ENCODE measurements around the gene TRPC5OS. TPM values are rescaled to one million over a fixed set of nuclear protein-coding genes. Genes with fewer than 3 reads are reported as not detected.
A peak's percentile ranks its signal among the peaks of the same experiment; 100 is the strongest.

Gene TRPC5OS
- total and polyA plus RNA-seq, 2 of the 13 experiments (the other 11 are each of a cell fraction or from before 2014, with no cell fraction given) = not detected

GRCh38 chrX:111868726-111869638 lies 7.0 kb upstream of the TRPC5OS start:
- in situ Hi-C loops (cut with HindIII; ENCODE audit: extremely low pct_ligation_motif_present, low pct_unique_long_range_greater_than_20kb) (no loop called here), intact Hi-C loops (cut with micrococcal nuclease; ENCODE audit: unreplicated experiment) (no loop called here)
- Histone ChIP-seq H3K27me3 (ENCODE audit: control insufficient read depth in 1 of 2, insufficient read depth in 2 of 2, low read length in 2 of 2) (no peaks in the 10 kb centered on the region), H3K27ac (ENCODE audit: extremely low read length, insufficient read depth, low read length) (no peak overlapping the region), H3K4me1 (ENCODE audit: insufficient read depth, low read length) (no peaks in the 10 kb centered on the region), H4K20me1 (ENCODE audit: insufficient read depth, low read length) (no peaks in the 10 kb centered on the region), H3K9me3 (ENCODE audit: low read length) (no peaks in the 10 kb centered on the region), H3K4me2 (ENCODE audit: low read depth, low read length) (no peak overlapping the region), H3K36me3 (replicated peaks in 1 of 2; ENCODE audit: control insufficient read depth in 1 of 2, insufficient read depth in 2 of 2, low read length in 2 of 2) (no peaks in the 10 kb centered on the region), H3K79me2 (ENCODE audit: insufficient read depth, low read length) (no peaks in the 10 kb centered on the region), H3K9ac (ENCODE audit: insufficient read depth, low read depth, low read length) (no peak overlapping the region), H3K4me3 (replicated peaks in 1 of 3; ENCODE audit: insufficient read depth in 1 of 3, low read depth in 2 of 3, low read length in 3 of 3) (no peak overlapping the region), H2AFZ (ENCODE audit: low read length) (no peak overlapping the region)
- ChIA-PET CTCF (ENCODE audit: low intra/inter-chr PET ratio, low total read pairs) (no interaction called here), POLR2A (no interaction called here)
- FAIRE-seq = no peak
- 35% methylated on average over 5 of the region's 5 CpGs for WGBS (ENCODE audit: low lambda C conversion rate)
- no peak for DNase-seq (ENCODE audit: low spot score)
- TF ChIP-seq, protein P1, sequence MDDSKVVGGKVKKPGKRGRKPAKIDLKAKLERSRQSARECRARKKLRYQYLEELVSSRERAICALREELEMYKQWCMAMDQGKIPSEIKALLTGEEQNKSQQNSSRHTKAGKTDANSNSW (CRISPR knock-in tag; IDR thresholded peaks at IDR 0.05; ENCODE audit: borderline replicate concordance) = no peak
- no peak for TF ChIP-seq ZNF670 (CRISPR knock-in tag; IDR thresholded peaks at IDR 0.05; ENCODE audit: borderline replicate concordance)
- TF ChIP-seq FOXK1 (CRISPR knock-in tag; IDR thresholded peaks at IDR 0.05; ENCODE audit: borderline replicate concordance, low read depth) = no peak
- peak; percentile 11; the same call in 1 of the 2 replicates for TF ChIP-seq NFE2L2 (IDR thresholded peaks at IDR 0.05; ENCODE audit: low read length)
- TF ChIP-seq ZNF451 (CRISPR knock-in tag; IDR thresholded peaks at IDR 0.05) = no peak
- TF ChIP-seq HDAC6 (IDR thresholded peaks at IDR 0.05; ENCODE audit: low read depth, low read length) = no peak
- no peak for TF ChIP-seq ZNF33B (CRISPR knock-in tag; IDR thresholded peaks at IDR 0.05)
- BruUV-seq (replicated peaks) = no TSS peak
- no peak for ATAC-seq

- CTCF ChIA-PET (ENCODE audit: low intra/inter-chr PET ratio, low total read pairs) = no interaction called here
- DNase-seq (ENCODE audit: low spot score) = no peak
- FAIRE-seq = no peak
Measured at GRCh38 chrX:111869639-111870034, 6.3 kb upstream of the TRPC5OS start.

More at GRCh38 chrX:111869639-111870034, 6.3 kb upstream of the TRPC5OS start:
- no peaks in the 10 kb centered on the region for H3K36me3 ChIP-seq (replicated peaks in 1 of 2; ENCODE audit: control insufficient read depth in 1 of 2, insufficient read depth in 2 of 2, low read length in 2 of 2)
- WGBS (ENCODE audit: low lambda C conversion rate) = 7% methylated on average over 1 of the region's 1 CpG
- no peaks in the 10 kb centered on the region for H3K79me2 ChIP-seq (ENCODE audit: insufficient read depth, low read length)
- no peaks in the 10 kb centered on the region for H3K4me1 ChIP-seq (ENCODE audit: insufficient read depth, low read length)
- no peaks in the 10 kb centered on the region for H3K9me3 ChIP-seq (ENCODE audit: low read length)
- peak; percentile 68 for ATAC-seq
- no peaks in the 10 kb centered on the region for H4K20me1 ChIP-seq (ENCODE audit: insufficient read depth, low read length)
- no peak overlapping the region for H2AFZ ChIP-seq (ENCODE audit: low read length)
- H3K27me3 ChIP-seq (ENCODE audit: control insufficient read depth in 1 of 2, insufficient read depth in 2 of 2, low read length in 2 of 2) = no peaks in the 10 kb centered on the region
- POLR2A ChIA-PET = no interaction called here
- no TSS peak for BruUV-seq (replicated peaks)
- peak; percentile 40; the same call in 1 of the 2 replicates for TF ChIP-seq SMC3 (IDR thresholded peaks at IDR 0.05; ENCODE audit: low read length)
- no peak for TF ChIP-seq HNRNPH1 (optimal IDR thresholded peaks at IDR 0.05; ENCODE audit: low read depth, low read length)
- TF ChIP-seq ZFP62 (CRISPR knock-in tag; IDR thresholded peaks at IDR 0.05) = no peak
- TF ChIP-seq ZNF3 (CRISPR knock-in tag; IDR thresholded peaks at IDR 0.05) = no peak
- peak; percentile 44 for TF ChIP-seq STAG1 (CRISPR knock-in tag; IDR thresholded peaks at IDR 0.05)
- peak; percentile 59 for TF ChIP-seq CTCF (CRISPR knock-in tag; IDR thresholded peaks at IDR 0.05)
- TF ChIP-seq ZBTB21 (CRISPR knock-in tag; IDR thresholded peaks at IDR 0.05) = no peak
- TF ChIP-seq ZSCAN30 (CRISPR knock-in tag; IDR thresholded peaks at IDR 0.05) = no peak
- intact Hi-C loops (cut with micrococcal nuclease; ENCODE audit: unreplicated experiment) = loop anchor here (10.0 kb wide), 1 partner anchor 175 kb away; no protein-coding TSS in a partner anchor
- H3K27ac ChIP-seq (ENCODE audit: extremely low read length, insufficient read depth, low read length) = no peak overlapping the region
- H3K4me2 ChIP-seq (ENCODE audit: low read depth, low read length) = no peak overlapping the region
- in situ Hi-C loops (cut with HindIII; ENCODE audit: extremely low pct_ligation_motif_present, low pct_unique_long_range_greater_than_20kb) = no loop called here
- no peak overlapping the region for H3K9ac ChIP-seq (ENCODE audit: insufficient read depth, low read depth, low read length)
- H3K4me3 ChIP-seq (replicated peaks in 1 of 3; ENCODE audit: insufficient read depth in 1 of 3, low read depth in 2 of 3, low read length in 3 of 3) = no peak overlapping the region
